HEK293 (cell line): Measurements from ENCODE around the gene YPEL1.

Source experiments
- CTCF ChIA-PET: fragments of 350-600 bp; formaldehyde crosslinking; extraction: SDS; loops from one replicate; lab custom pipeline; 2021; ENCODE audit warnings: antibody characterized with exemption; lab: Yijun Ruan, JAX
- POLR2A ChIA-PET: fragments of 300-600 bp; formaldehyde crosslinking; extraction: SDS; loops from one replicate; lab custom pipeline; 2020; ENCODE audit warnings: antibody characterized with exemption, inconsistent platforms; lab: Yijun Ruan, JAX
- H3K27ac ChIP-seq: fragments of 200-500 bp; sonication (Bioruptor generic); 2 replicates; pipeline ENCODE4 v1.5.1; 2014; ENCODE audit warnings: low read depth, low read length, control low read depth, inconsistent platforms; ENCODE audit errors: extremely low read depth
- H3K36me3 ChIP-seq, 2 experiments: fragments of 200-500 bp in 1 of 2; sonication (Bioruptor generic) in 1 of 2; 1 replicate in 1 of 2; 2 replicates in 1 of 2; pipeline ENCODE4 v1.5.1; 2014 to 2017; ENCODE audit warnings: inconsistent platforms in 2 of 2, low read length in 2 of 2; ENCODE audit not compliant: control insufficient read depth in 2 of 2, insufficient read depth in 1 of 2
- H3K4me1 ChIP-seq: fragments of 200-500 bp; sonication (Bioruptor generic); 2 replicates; pipeline ENCODE4 v1.5.1; 2014; ENCODE audit warnings: mild to moderate bottlenecking, low read length, inconsistent platforms; ENCODE audit not compliant: control insufficient read depth, insufficient read depth
- H3K4me3 ChIP-seq: 2 replicates; pipeline ENCODE4 v1.5.1; 2011; ENCODE audit warnings: low read depth, mild to moderate bottlenecking, control low read depth, low read length, moderate library complexity
- H3K9me3 ChIP-seq: fragments of 200-500 bp; sonication (Bioruptor generic); 2 replicates; pipeline ENCODE4 v1.5.1; 2014; ENCODE audit warnings: low read depth, low read length, inconsistent platforms; ENCODE audit not compliant: control insufficient read depth, insufficient read depth
- BCL6B ChIP-seq: fragments of 450-650 bp; formaldehyde crosslinking; IDR thresholded peaks from 2 replicates; pipeline ENCODE4 v1.5.1; 2017; ENCODE audit warnings: missing biosample characterization, missing genetic modification characterization
- GLIS1 ChIP-seq: fragments of 450-650 bp; formaldehyde crosslinking; IDR thresholded peaks from 2 replicates; pipeline ENCODE4 v1.5.1; 2016; ENCODE audit warnings: missing biosample characterization, missing genetic modification characterization
- GLIS2 ChIP-seq: fragments of 450-650 bp; formaldehyde crosslinking; IDR thresholded peaks from 2 replicates; pipeline ENCODE4 v1.5.1; 2016; ENCODE audit warnings: missing biosample characterization, missing genetic modification characterization
- HOXA7 ChIP-seq: sonication (generic); formaldehyde crosslinking; IDR thresholded peaks from 2 replicates; pipeline ENCODE4 v1.8.1; 2022; ENCODE audit warnings: missing genetic modification reagents, borderline replicate concordance
- MYNN ChIP-seq: fragments of 450-650 bp; formaldehyde crosslinking; IDR thresholded peaks from 2 replicates; pipeline ENCODE4 v1.5.1; 2016; ENCODE audit warnings: missing biosample characterization, missing genetic modification characterization, borderline replicate concordance
- PATZ1 ChIP-seq: fragments of 450-650 bp; formaldehyde crosslinking; IDR thresholded peaks from 2 replicates; pipeline ENCODE4 v1.5.1; 2016; ENCODE audit warnings: missing biosample characterization, missing genetic modification characterization
- SP2 ChIP-seq: fragments of 450-650 bp; formaldehyde crosslinking; IDR thresholded peaks from 2 replicates; pipeline ENCODE4 v1.5.1; 2016; ENCODE audit warnings: missing biosample characterization, missing genetic modification characterization
- SP7 ChIP-seq: fragments of 450-650 bp; formaldehyde crosslinking; IDR thresholded peaks from 2 replicates; pipeline ENCODE4 v1.5.1; 2016; ENCODE audit warnings: missing biosample characterization, missing genetic modification characterization
- YY1 ChIP-seq: fragments of 450-650 bp; formaldehyde crosslinking; IDR thresholded peaks from 2 replicates; pipeline ENCODE4 v1.5.1; 2018; ENCODE audit warnings: missing biosample characterization, missing genetic modification characterization
- ZBTB1 ChIP-seq: fragments of 450-650 bp; formaldehyde crosslinking; IDR thresholded peaks from 2 replicates; pipeline ENCODE4 v1.5.1; 2016; ENCODE audit warnings: missing biosample characterization, missing genetic modification characterization
- ZBTB7A ChIP-seq: fragments of 450-650 bp; formaldehyde crosslinking; IDR thresholded peaks from 2 replicates; pipeline ENCODE4 v1.5.1; 2016; ENCODE audit warnings: low read depth, missing biosample characterization, missing genetic modification characterization
- ZIC2 ChIP-seq: fragments of 450-650 bp; formaldehyde crosslinking; IDR thresholded peaks from 2 replicates; pipeline ENCODE4 v1.5.1; 2016; ENCODE audit warnings: missing biosample characterization, missing genetic modification characterization
- ZNF132 ChIP-seq: fragments of 450-650 bp; formaldehyde crosslinking; IDR thresholded peaks from 2 replicates; pipeline ENCODE4 v1.5.1; 2017; ENCODE audit warnings: missing biosample characterization, missing genetic modification characterization, borderline replicate concordance
- ZNF133 ChIP-seq: fragments of 450-650 bp; formaldehyde crosslinking; IDR thresholded peaks from 2 replicates; pipeline ENCODE4 v1.5.1; 2016; ENCODE audit warnings: missing biosample characterization, missing genetic modification characterization
- ZNF155 ChIP-seq: fragments of 450-650 bp; formaldehyde crosslinking; IDR thresholded peaks from 2 replicates; pipeline ENCODE4 v1.5.1; 2016; ENCODE audit warnings: missing biosample characterization, missing genetic modification characterization
- ZNF211 ChIP-seq: fragments of 450-650 bp; formaldehyde crosslinking; IDR thresholded peaks from 2 replicates; pipeline ENCODE4 v1.5.1; 2016; ENCODE audit warnings: low read depth, missing biosample characterization, missing genetic modification characterization
- ZNF280D ChIP-seq: fragments of 450-650 bp; formaldehyde crosslinking; IDR thresholded peaks from 2 replicates; pipeline ENCODE4 v1.5.1; 2016; ENCODE audit warnings: missing biosample characterization, missing genetic modification characterization
- ZNF302 ChIP-seq: fragments of 450-650 bp; formaldehyde crosslinking; IDR thresholded peaks from 2 replicates; pipeline ENCODE4 v1.5.1; 2016; ENCODE audit warnings: missing biosample characterization, missing genetic modification characterization, low read depth
- ZNF324 ChIP-seq: fragments of 450-650 bp; formaldehyde crosslinking; IDR thresholded peaks from 2 replicates; pipeline ENCODE4 v1.5.1; 2016; ENCODE audit warnings: missing biosample characterization, missing genetic modification characterization
- ZNF416 ChIP-seq: fragments of 450-650 bp; formaldehyde crosslinking; IDR thresholded peaks from 2 replicates; pipeline ENCODE4 v1.5.1; 2016; ENCODE audit warnings: missing biosample characterization, missing genetic modification characterization
- ZNF423 ChIP-seq: fragments of 450-650 bp; formaldehyde crosslinking; IDR thresholded peaks from 2 replicates; pipeline ENCODE4 v1.5.1; 2016; ENCODE audit warnings: missing biosample characterization, missing genetic modification characterization
- ZNF449 ChIP-seq: fragments of 450-650 bp; formaldehyde crosslinking; IDR thresholded peaks from 2 replicates; pipeline ENCODE4 v1.5.1; 2017; ENCODE audit warnings: missing biosample characterization, mild to moderate bottlenecking, missing genetic modification characterization, moderate library complexity
- ZNF473 ChIP-seq: fragments of 450-650 bp; formaldehyde crosslinking; IDR thresholded peaks from 2 replicates; pipeline ENCODE4 v1.5.1; 2017; ENCODE audit warnings: missing biosample characterization, missing genetic modification characterization
- ZNF530 ChIP-seq: fragments of 450-650 bp; formaldehyde crosslinking; IDR thresholded peaks from 2 replicates; pipeline ENCODE4 v1.5.1; 2016; ENCODE audit warnings: low read depth, missing biosample characterization, missing genetic modification characterization
- ZNF561 ChIP-seq: fragments of 450-650 bp; IDR thresholded peaks from 2 replicates; pipeline ENCODE4 v1.5.1; 2018; ENCODE audit warnings: missing biosample characterization, missing genetic modification characterization, borderline replicate concordance
- ZNF596 ChIP-seq: fragments of 450-650 bp; IDR thresholded peaks from 2 replicates; pipeline ENCODE4 v1.5.0; 2018; ENCODE audit warnings: missing biosample characterization, mild to moderate bottlenecking, missing genetic modification characterization, moderate library complexity
- ZNF658 ChIP-seq: fragments of 450-650 bp; formaldehyde crosslinking; IDR thresholded peaks from 2 replicates; pipeline ENCODE4; 2016; ENCODE audit warnings: missing biosample characterization, missing genetic modification characterization
- ZNF707 ChIP-seq: fragments of 450-650 bp; formaldehyde crosslinking; IDR thresholded peaks from 2 replicates; pipeline ENCODE4 v1.5.1; 2016; ENCODE audit warnings: missing biosample characterization, missing genetic modification characterization
- ZNF843 ChIP-seq: fragments of 450-650 bp; formaldehyde crosslinking; IDR thresholded peaks from 2 replicates; pipeline ENCODE4 v1.5.1; 2016; ENCODE audit warnings: missing biosample characterization, missing genetic modification characterization
- ZSCAN16 ChIP-seq: fragments of 450-650 bp; formaldehyde crosslinking; IDR thresholded peaks from 2 replicates; pipeline ENCODE4 v1.5.1; 2016; ENCODE audit warnings: missing biosample characterization, missing genetic modification characterization

The YPEL1 gene

GRCh38 chr22:21652010-21652546 lies 83.5 kb downstream of the YPEL1 start (continued):
- TF ChIP-seq ZNF280D (tag by site-specific recombination) (no peak), ZNF133 (tag by site-specific recombination) (no peak), SP2 (tag by site-specific recombination) (peak; percentile 86), ZNF530 (no peak), ZNF324 (tag by site-specific recombination) (no peak)

- no peaks in the 10 kb centered on the region for H3K9me3 ChIP-seq
- POLR2A ChIA-PET = interaction anchor here (0.6 to 3.2 kb wide), 4 partner anchors 9 to 61 kb away, joined by 4 to 18 read pairs (median 9); partner anchors contain the start of genes PPIL2 and SDF2L1
- no peaks in the 10 kb centered on the region for H3K4me1 ChIP-seq
- H3K27ac ChIP-seq = peak overlapping the region; percentile 27; the same call in 1 of the 2 replicates
- H3K36me3 ChIP-seq = peaks cover 0 to 40% of the 10 kb centered on the region in 2 experiments; a peak in 2 of 3 replicates
- H3K4me3 ChIP-seq = peak overlapping the region; percentile 83
- CTCF ChIA-PET = interaction anchor here (1.0 to 4.8 kb wide), 3 partner anchors 9 to 23 kb away, joined by 3 to 25 read pairs (median 3); partner anchors contain the start of genes CCDC116 and SDF2L1
- TF ChIP-seq YY1 = no peak
- TF ChIP-seq ZNF423 (tag by site-specific recombination) = no peak
- no peak for TF ChIP-seq PATZ1
- TF ChIP-seq MYNN (tag by site-specific recombination) = no peak
- TF ChIP-seq ZNF416 (tag by site-specific recombination) = no peak
- TF ChIP-seq ZNF843 (tag by site-specific recombination) = no peak
- no peak; the same call in 1 of the 2 replicates for TF ChIP-seq ZNF561 (tag by site-specific recombination)
- TF ChIP-seq GLIS1 (tag by site-specific recombination) = peak; percentile 74
- no peak for TF ChIP-seq HOXA7
- TF ChIP-seq ZNF302 (tag by site-specific recombination) = no peak
- TF ChIP-seq ZNF596 = no peak
- peak; percentile 82 for TF ChIP-seq GLIS2 (tag by site-specific recombination)
- TF ChIP-seq SP7 (tag by site-specific recombination) = 0 out of 2 replicates have a peak, but pooled peaks have one; percentile 6
- TF ChIP-seq ZNF155 (tag by site-specific recombination) = no peak
- TF ChIP-seq ZNF658 (tag by site-specific recombination) = no peak
- TF ChIP-seq ZBTB1 (tag by site-specific recombination) = no peak
- no peak for TF ChIP-seq ZNF449
- TF ChIP-seq ZNF473 (tag by site-specific recombination) = no peak
- TF ChIP-seq BCL6B (tag by site-specific recombination) = no peak
- no peak for TF ChIP-seq ZNF211 (tag by site-specific recombination)
- TF ChIP-seq ZNF707 = no peak
- TF ChIP-seq ZNF132 = no peak
- peak; percentile 45; the same call in 1 of the 2 replicates for TF ChIP-seq ZBTB7A
- no peak for TF ChIP-seq ZSCAN16 (tag by site-specific recombination)
- peak; percentile 92 for TF ChIP-seq ZIC2 (tag by site-specific recombination)
These were observed 84.0 kb downstream of the YPEL1 start for GRCh38 chr22:21651521-21652009.
